ENCODE measurements around the gene RYR3.

RYR3 gene

GRCh38 chr15:33370623-33371020 is 59.9 kb downstream of the RYR3 start:
- no peak for DNase-seq
- H2BK12ac ChIP-seq (ENCODE audit: low read length in 2 of 2): no peak overlapping the region
- no peak overlapping the region for H2BK120ac ChIP-seq (ENCODE audit: low read depth, low read length)
- H3K14ac ChIP-seq (ENCODE audit: low read length in 2 of 2): no peak overlapping the region
- H4K8ac ChIP-seq (ENCODE audit: low read length): no peak overlapping the region
- H2BK5ac ChIP-seq (ENCODE audit: low read depth, low read length, poor library complexity, severe bottlenecking): no peak overlapping the region
- no peak overlapping the region for H2AK5ac ChIP-seq (ENCODE audit: low read length, severe bottlenecking)
- no peak overlapping the region for H3K27ac ChIP-seq (ENCODE audit: low read length, poor library complexity, severe bottlenecking)
- no peak overlapping the region for H3K18ac ChIP-seq (ENCODE audit: low read depth in 1 of 2, low read length in 2 of 2)
- 83% methylated on average over 3 of the region's 3 CpGs for WGBS
- H3K27me3 ChIP-seq (ENCODE audit: control insufficient read depth in 1 of 2, insufficient read depth in 1 of 2, low read length in 2 of 2): peaks cover 14 to 20% of the 10 kb centered on the region in 2 experiments
- no peak overlapping the region for H2BK15ac ChIP-seq (ENCODE audit: low read depth, poor library complexity, severe bottlenecking)
- H3K79me1 ChIP-seq (replicated peaks; ENCODE audit: low read length, poor library complexity, severe bottlenecking): no peaks in the 10 kb centered on the region
- H3K4me3 ChIP-seq (ENCODE audit: insufficient read depth in 1 of 2, low read depth in 1 of 2, low read length in 2 of 2): no peak overlapping the region
- H3K36me3 ChIP-seq (ENCODE audit: control insufficient read depth in 1 of 2, insufficient read depth in 2 of 2, low read depth in 1 of 2, low read length in 2 of 2): no peaks in the 10 kb centered on the region
- H3K4me2 ChIP-seq (ENCODE audit: low read length, poor library complexity, severe bottlenecking): no peak overlapping the region
- H2AFZ ChIP-seq (ENCODE audit: low read depth, low read length): no peak overlapping the region
- no peaks in the 10 kb centered on the region for H3K4me1 ChIP-seq (ENCODE audit: control insufficient read depth, insufficient read depth, low read depth, low read length)
- H3K4ac ChIP-seq (ENCODE audit: low read depth in 1 of 2, low read length in 2 of 2): no peak overlapping the region
- no peak overlapping the region for H3K9ac ChIP-seq (ENCODE audit: low read length)
- no peak overlapping the region for H3K23ac ChIP-seq (ENCODE audit: low read length in 2 of 2)
- H4K91ac ChIP-seq (ENCODE audit: low read length): no peak overlapping the region
- no peaks in the 10 kb centered on the region for H3K9me3 ChIP-seq (ENCODE audit: control insufficient read depth, low read length)

GRCh38 chr15:33371159-33371558 is 60.4 kb downstream of the RYR3 start:
- Histone ChIP-seq H3K23ac (ENCODE audit: low read length in 2 of 2) (no peak overlapping the region), H3K4ac (ENCODE audit: low read depth in 1 of 2, low read length in 2 of 2) (no peak overlapping the region), H2BK5ac (ENCODE audit: low read depth, low read length, poor library complexity, severe bottlenecking) (no peak overlapping the region), H2BK12ac (ENCODE audit: low read length in 2 of 2) (no peak overlapping the region), H3K9ac (ENCODE audit: low read length) (no peak overlapping the region), H3K9me3 (ENCODE audit: control insufficient read depth, low read length) (no peaks in the 10 kb centered on the region), H2AK5ac (ENCODE audit: low read length, severe bottlenecking) (no peak overlapping the region), H2BK120ac (ENCODE audit: low read depth, low read length) (no peak overlapping the region), H2BK15ac (ENCODE audit: low read depth, poor library complexity, severe bottlenecking) (no peak overlapping the region), H3K18ac (ENCODE audit: low read depth in 1 of 2, low read length in 2 of 2) (no peak overlapping the region), H3K27ac (ENCODE audit: low read length, poor library complexity, severe bottlenecking) (no peak overlapping the region), H3K4me2 (ENCODE audit: low read length, poor library complexity, severe bottlenecking) (no peak overlapping the region), H3K79me1 (replicated peaks; ENCODE audit: low read length, poor library complexity, severe bottlenecking) (no peaks in the 10 kb centered on the region), H4K8ac (ENCODE audit: low read length) (no peak overlapping the region), H2AFZ (ENCODE audit: low read depth, low read length) (no peak overlapping the region), H4K91ac (ENCODE audit: low read length) (no peak overlapping the region), H3K14ac (ENCODE audit: low read length in 2 of 2) (no peak overlapping the region), H3K4me3 (ENCODE audit: insufficient read depth in 1 of 2, low read depth in 1 of 2, low read length in 2 of 2) (no peak overlapping the region), H3K4me1 (ENCODE audit: control insufficient read depth, insufficient read depth, low read depth, low read length) (no peaks in the 10 kb centered on the region), H3K27me3 (ENCODE audit: control insufficient read depth in 1 of 2, insufficient read depth in 1 of 2, low read length in 2 of 2) (peaks cover 14 to 20% of the 10 kb centered on the region in 2 experiments), H3K36me3 (ENCODE audit: control insufficient read depth in 1 of 2, insufficient read depth in 2 of 2, low read depth in 1 of 2, low read length in 2 of 2) (no peaks in the 10 kb centered on the region)
- WGBS: 54% methylated on average over 1 of the region's 3 CpGs
- no peak for DNase-seq

GRCh38 chr15:33374226-33374914 is 63.6 kb downstream of the RYR3 start:
- no peaks in the 10 kb centered on the region for H3K36me3 ChIP-seq (ENCODE audit: control insufficient read depth in 1 of 2, insufficient read depth in 2 of 2, low read depth in 1 of 2, low read length in 2 of 2)
- H3K4me2 ChIP-seq (ENCODE audit: low read length, poor library complexity, severe bottlenecking): no peak overlapping the region
- H3K9me3 ChIP-seq (ENCODE audit: control insufficient read depth, low read length): no peaks in the 10 kb centered on the region
- H3K27ac ChIP-seq (ENCODE audit: low read length, poor library complexity, severe bottlenecking): no peak overlapping the region
- no peak overlapping the region for H2BK12ac ChIP-seq (ENCODE audit: low read length in 2 of 2)
- no peak overlapping the region for H2AK5ac ChIP-seq (ENCODE audit: low read length, severe bottlenecking)
- no peak overlapping the region for H3K14ac ChIP-seq (ENCODE audit: low read length in 2 of 2)
- H3K18ac ChIP-seq (ENCODE audit: low read depth in 1 of 2, low read length in 2 of 2): no peak overlapping the region
- H4K91ac ChIP-seq (ENCODE audit: low read length): no peak overlapping the region
- no peak overlapping the region for H2BK15ac ChIP-seq (ENCODE audit: low read depth, poor library complexity, severe bottlenecking)
- no peak overlapping the region for H4K8ac ChIP-seq (ENCODE audit: low read length)
- no peak overlapping the region for H3K9ac ChIP-seq (ENCODE audit: low read length)
- H3K4me3 ChIP-seq (ENCODE audit: insufficient read depth in 1 of 2, low read depth in 1 of 2, low read length in 2 of 2): no peak overlapping the region
- no peaks in the 10 kb centered on the region for H3K79me1 ChIP-seq (replicated peaks; ENCODE audit: low read length, poor library complexity, severe bottlenecking)
- H3K4me1 ChIP-seq (ENCODE audit: control insufficient read depth, insufficient read depth, low read depth, low read length): no peaks in the 10 kb centered on the region
- DNase-seq: no peak
- H2BK5ac ChIP-seq (ENCODE audit: low read depth, low read length, poor library complexity, severe bottlenecking): no peak overlapping the region
- WGBS: 82% methylated on average over 4 of the region's 5 CpGs
- no peak overlapping the region for H2AFZ ChIP-seq (ENCODE audit: low read depth, low read length)
- H3K23ac ChIP-seq (ENCODE audit: low read length in 2 of 2): no peak overlapping the region
- no peak overlapping the region for H3K4ac ChIP-seq (ENCODE audit: low read depth in 1 of 2, low read length in 2 of 2)
- H2BK120ac ChIP-seq (ENCODE audit: low read depth, low read length): no peak overlapping the region
- peaks cover 10 to 11% of the 10 kb centered on the region in 2 experiments for H3K27me3 ChIP-seq (ENCODE audit: control insufficient read depth in 1 of 2, insufficient read depth in 1 of 2, low read length in 2 of 2)

DNA sequence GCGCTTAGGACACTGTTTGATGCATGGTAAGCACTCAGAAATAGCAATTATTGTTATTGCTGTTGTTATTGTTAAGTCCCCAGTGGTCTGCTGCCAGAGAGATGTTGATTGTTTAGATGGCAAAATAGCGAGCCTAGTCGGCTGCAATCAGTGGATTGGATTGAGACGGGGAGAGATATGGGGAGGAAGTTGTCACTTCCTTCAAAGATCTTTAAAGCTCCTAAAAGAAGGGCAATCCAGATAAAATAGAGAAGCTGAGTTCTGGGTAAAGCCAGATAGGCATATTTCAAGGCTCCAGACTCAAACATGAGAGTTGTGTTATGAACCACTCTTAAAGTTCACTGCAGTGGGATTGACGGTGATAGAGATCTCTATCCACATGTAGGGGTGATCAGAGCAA is 64.5 kb downstream of the RYR3 start:
- 52% methylated on average over 5 of the region's 5 CpGs for WGBS
- no peak overlapping the region for H2BK120ac ChIP-seq (ENCODE audit: low read depth, low read length)
- no peak overlapping the region for H3K14ac ChIP-seq (ENCODE audit: low read length in 2 of 2)
- no peaks in the 10 kb centered on the region for H3K9me3 ChIP-seq (ENCODE audit: control insufficient read depth, low read length)
- H3K4me1 ChIP-seq (ENCODE audit: control insufficient read depth, insufficient read depth, low read depth, low read length): no peaks in the 10 kb centered on the region
- no peak overlapping the region for H4K8ac ChIP-seq (ENCODE audit: low read length)
- no peaks in the 10 kb centered on the region for H3K36me3 ChIP-seq (ENCODE audit: control insufficient read depth in 1 of 2, insufficient read depth in 2 of 2, low read depth in 1 of 2, low read length in 2 of 2)
- no peak overlapping the region for H3K27ac ChIP-seq (ENCODE audit: low read length, poor library complexity, severe bottlenecking)
- H3K4me3 ChIP-seq (ENCODE audit: insufficient read depth in 1 of 2, low read depth in 1 of 2, low read length in 2 of 2): no peak overlapping the region
- DNase-seq: no peak
- no peak overlapping the region for H3K4me2 ChIP-seq (ENCODE audit: low read length, poor library complexity, severe bottlenecking)
- no peak overlapping the region for H3K23ac ChIP-seq (ENCODE audit: low read length in 2 of 2)
- H3K18ac ChIP-seq (ENCODE audit: low read depth in 1 of 2, low read length in 2 of 2): no peak overlapping the region
- no peak overlapping the region for H3K9ac ChIP-seq (ENCODE audit: low read length)
- H3K79me1 ChIP-seq (replicated peaks; ENCODE audit: low read length, poor library complexity, severe bottlenecking): no peaks in the 10 kb centered on the region
- H2BK12ac ChIP-seq (ENCODE audit: low read length in 2 of 2): no peak overlapping the region
- no peak overlapping the region for H2AFZ ChIP-seq (ENCODE audit: low read depth, low read length)
- peaks cover 7 to 13% of the 10 kb centered on the region in 2 experiments for H3K27me3 ChIP-seq (ENCODE audit: control insufficient read depth in 1 of 2, insufficient read depth in 1 of 2, low read length in 2 of 2)
- no peak overlapping the region for H4K91ac ChIP-seq (ENCODE audit: low read length)
- H2AK5ac ChIP-seq (ENCODE audit: low read length, severe bottlenecking): no peak overlapping the region
- no peak overlapping the region for H2BK5ac ChIP-seq (ENCODE audit: low read depth, low read length, poor library complexity, severe bottlenecking)
- H3K4ac ChIP-seq (ENCODE audit: low read depth in 1 of 2, low read length in 2 of 2): no peak overlapping the region
- H2BK15ac ChIP-seq (ENCODE audit: low read depth, poor library complexity, severe bottlenecking): no peak overlapping the region

All from mesenchymal stem cell (in vitro differentiated cells and primary cell).